ENCODE results near the gene FRG2. TPM values are rescaled to one million over a fixed set of nuclear protein-coding genes. Genes with fewer than 3 reads are reported as not detected.
"Not testable (repeated sequence)": the region's sequence is repeated elsewhere in the genome, so short reads cannot be mapped to it uniquely, and the experiment has no call there.

Gene FRG2
- total RNA-seq, 2 donors from 2014 or later, result not detected

- intact Hi-C loops (cut with DNase I), result no loop called here
- H3K4me1 ChIP-seq (replicated peaks), result no peaks in the 10 kb centered on the region
- no peaks in the 10 kb centered on the region for H3K36me3 ChIP-seq
- TF ChIP-seq CTCF (IDR thresholded peaks at IDR 0.05) (no peak), POLR2A (IDR thresholded peaks at IDR 0.05) (no peak), POLR2AphosphoS5 (IDR thresholded peaks at IDR 0.05) (no peak)
- H3K9me3 ChIP-seq, result no peaks in the 10 kb centered on the region
- peaks cover 30% of the 10 kb centered on the region for H3K27me3 ChIP-seq (replicated peaks; ENCODE audit: insufficient read depth)
- 4% methylated on average over 46 of the region's 55 CpGs for whole genome bisulfite sequencing
- DNase-seq (ENCODE audit: low spot score), result peak; percentile 30
- no peak overlapping the region for H3K4me3 ChIP-seq
- no peak overlapping the region for H3K27ac ChIP-seq
Measured at GRCh38 chr4:190020790-190021717, 6.0 kb downstream of the FRG2 start.

DNA sequence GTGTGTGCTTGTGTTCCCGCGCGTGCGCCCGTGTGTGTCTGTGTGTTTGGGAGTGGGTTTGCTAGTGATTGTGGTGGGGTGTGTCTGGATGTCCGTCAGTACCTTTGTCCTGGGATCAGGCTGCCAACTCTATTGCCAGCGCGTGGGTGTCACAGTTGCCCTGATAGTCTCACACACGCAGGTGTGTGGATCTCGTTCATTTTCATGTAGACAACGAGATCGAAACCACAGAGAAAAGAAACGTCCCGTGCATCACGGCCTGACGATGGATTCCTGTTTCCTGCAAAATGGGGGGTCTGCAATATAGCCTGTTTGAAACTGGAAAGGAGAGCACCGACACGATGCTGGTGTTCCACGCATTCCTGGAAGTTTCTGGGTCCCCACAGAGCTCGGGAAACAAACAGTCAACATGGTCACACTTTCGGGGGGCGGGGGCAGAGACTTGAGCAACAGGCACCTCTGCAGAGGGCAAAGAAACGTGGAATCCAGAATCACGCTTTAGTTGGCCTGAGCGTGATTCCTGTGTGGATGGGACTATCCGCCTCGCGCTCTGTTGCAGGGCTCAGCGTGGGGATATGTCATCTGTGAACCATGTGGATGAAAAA is 7.1 kb downstream of the FRG2 start:
- H3K27ac ChIP-seq; H3K4me3 ChIP-seq; H3K4me1 ChIP-seq (replicated peaks); H3K36me3 ChIP-seq; H3K9me3 ChIP-seq; intact Hi-C loops (cut with DNase I); DNase-seq (ENCODE audit: low spot score): not testable (repeated sequence)
- H3K27me3 ChIP-seq (replicated peaks; ENCODE audit: insufficient read depth), result peaks cover 31% of the 10 kb centered on the region
- WGBS, result 15% methylated on average over 29 of the region's 29 CpGs

DNA sequence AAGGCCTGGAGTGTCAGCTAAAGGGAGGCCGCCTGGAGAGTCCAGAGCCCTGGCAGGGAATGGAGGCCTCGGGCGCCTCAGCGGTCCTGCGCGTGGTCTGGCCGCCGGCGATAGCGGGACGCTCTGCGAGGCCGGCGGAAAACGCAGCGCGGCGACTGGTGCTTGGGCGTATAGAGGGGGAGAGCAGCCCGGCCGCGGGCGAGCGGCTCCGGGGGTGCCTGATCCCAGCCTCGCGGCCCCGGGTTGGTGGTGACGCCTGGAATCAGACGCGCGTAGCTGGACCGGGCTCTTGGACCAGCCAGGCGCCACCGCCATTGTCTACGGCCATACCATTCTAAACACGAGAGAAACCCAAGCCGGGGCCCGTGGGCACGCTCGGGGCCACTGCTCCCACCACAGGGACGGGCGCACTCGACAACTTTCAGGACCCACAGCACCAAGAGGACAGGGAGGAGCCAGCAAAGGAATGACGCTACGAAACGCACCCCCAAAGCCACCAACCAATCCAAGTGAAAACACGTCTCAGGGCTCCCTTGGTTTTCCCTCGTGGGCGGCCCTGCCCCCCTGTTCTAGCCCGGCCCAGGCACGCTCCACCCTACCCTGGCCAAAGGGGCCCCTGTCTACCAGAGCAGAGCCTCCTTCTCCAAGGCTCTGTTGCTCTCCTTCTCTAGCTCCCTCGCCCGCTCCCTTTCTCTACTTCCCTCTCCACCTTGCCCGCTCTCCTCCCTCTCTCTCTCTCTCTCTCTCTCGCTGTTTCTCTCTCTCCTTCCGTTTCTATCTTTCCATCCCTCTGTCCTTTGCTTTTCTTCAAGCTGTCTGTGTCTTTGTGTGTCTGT is 7.8 kb downstream of the FRG2 start:
- intact Hi-C loops (cut with DNase I), result no loop called here
- Histone ChIP-seq H3K4me1 (replicated peaks) (no peaks in the 10 kb centered on the region), H3K4me3 (no peak overlapping the region), H3K36me3 (no peaks in the 10 kb centered on the region), H3K9me3 (no peaks in the 10 kb centered on the region), H3K27ac (no peak overlapping the region), H3K27me3 (replicated peaks; ENCODE audit: insufficient read depth) (peaks cover 34% of the 10 kb centered on the region)
- TF ChIP-seq POLR2AphosphoS5 (IDR thresholded peaks at IDR 0.05), result no peak
- TF ChIP-seq CTCF (IDR thresholded peaks at IDR 0.05), result no peak
- TF ChIP-seq POLR2A (IDR thresholded peaks at IDR 0.05), result no peak
- no peak for DNase-seq (ENCODE audit: low spot score)
- WGBS, result 3% methylated on average over 37 of the region's 57 CpGs

DNA sequence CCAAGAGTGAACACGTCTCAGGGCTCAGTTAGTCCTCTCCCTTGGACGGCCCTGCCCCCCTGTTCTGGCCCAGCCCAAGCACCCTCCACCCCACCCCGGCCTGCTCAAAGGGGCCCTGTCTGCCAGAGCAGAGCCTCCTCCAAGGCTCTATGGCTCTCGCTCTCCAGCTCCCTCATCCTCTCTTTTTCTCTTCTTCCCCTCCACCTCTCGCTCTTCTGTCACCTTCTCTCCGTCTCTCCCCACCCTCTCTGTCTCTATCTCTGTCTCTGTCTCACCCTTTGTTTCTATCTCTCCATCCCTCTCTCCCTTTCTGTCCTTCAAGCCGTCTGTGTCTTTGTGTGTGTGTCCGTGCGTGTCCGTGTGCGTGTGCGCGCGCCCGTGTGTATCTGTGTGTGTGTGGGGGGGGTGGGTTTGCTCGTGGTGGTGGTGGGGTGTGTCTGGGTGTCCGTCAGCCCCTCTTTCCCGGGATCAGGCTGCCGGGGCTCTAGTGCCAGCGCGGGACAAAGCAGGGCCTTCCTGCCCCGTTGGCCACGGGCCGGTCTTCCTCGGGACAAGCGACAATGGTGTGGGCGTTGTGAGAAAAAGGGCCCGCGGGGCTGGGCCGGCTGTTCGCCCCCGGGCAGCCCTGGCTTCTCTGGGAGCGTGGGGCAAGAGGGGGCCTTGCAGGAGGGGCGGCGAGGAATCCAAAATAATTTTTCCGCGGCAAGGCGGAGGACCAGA is 8.7 kb downstream of the FRG2 start:
- Histone ChIP-seq H3K4me3 (no peak overlapping the region), H3K4me1 (replicated peaks) (no peaks in the 10 kb centered on the region), H3K27ac (no peak overlapping the region), H3K9me3 (no peaks in the 10 kb centered on the region), H3K27me3 (replicated peaks; ENCODE audit: insufficient read depth) (peaks cover 34% of the 10 kb centered on the region), H3K36me3 (no peaks in the 10 kb centered on the region)
- DNase-seq (ENCODE audit: low spot score), result no peak
- TF ChIP-seq POLR2A (IDR thresholded peaks at IDR 0.05), result no peak
- no peak for TF ChIP-seq POLR2AphosphoS5 (IDR thresholded peaks at IDR 0.05)
- WGBS, result 7% methylated on average over 35 of the region's 38 CpGs
- intact Hi-C loops (cut with DNase I), result no loop called here

- Histone ChIP-seq H3K27me3 (replicated peaks; ENCODE audit: insufficient read depth) (peaks cover 34% of the 10 kb centered on the region), H3K4me1 (replicated peaks) (no peaks in the 10 kb centered on the region), H3K4me3 (no peak overlapping the region), H3K36me3 (no peaks in the 10 kb centered on the region), H3K27ac (no peak overlapping the region), H3K9me3 (no peaks in the 10 kb centered on the region)
- WGBS, result 3% methylated on average over 49 of the region's 62 CpGs
- no peak for TF ChIP-seq CTCF (IDR thresholded peaks at IDR 0.05)
- intact Hi-C loops (cut with DNase I), result no loop called here
- DNase-seq (ENCODE audit: low spot score), result no peak
Measured at GRCh38 chr4:190017357-190018200, 9.5 kb downstream of the FRG2 start.
